Esophagus muscularis mucosa (tissue), 3 donors: ENCODE data around the gene WDR82.

Source experiments
- CTCF ChIP-seq, 3 experiments: fragments of 200-600 bp in 2 of 3; fragments of 450-650 bp in 1 of 3; sonication (generic) in 2 of 3; IDR thresholded peaks; one replicate each; pipeline ENCODE4 v1.5.1; 2017 to 2019; ENCODE audit warnings: antibody characterized with exemption in 3 of 3, mild to moderate bottlenecking in 2 of 3, moderate library complexity in 1 of 3
- POLR2A ChIP-seq: fragments of 450-650 bp; IDR thresholded peaks from one replicate; pipeline ENCODE4 v1.6.1; 2017; ENCODE audit warnings: antibody characterized with exemption, moderate library complexity, mild to moderate bottlenecking, low read depth

- TF ChIP-seq CTCF (IDR thresholded peaks at IDR 0.05) = no peak
- no peak for TF ChIP-seq POLR2A
Measured at GRCh38 chr3:52265387-52265786, 13.1 kb downstream of the WDR82 start.
